DOHH2 (cell line): ENCODE measurements around the gene GASK1A.

Experiments used
- H3F3A ChIP-seq: fragments of 200-600 bp; sonication (generic), shearing (Covaris generic); 2 replicates; pipeline ENCODE4 v1.6.0; 2016; ENCODE audit warnings: antibody characterized with exemption, mild to moderate bottlenecking; ENCODE audit not compliant: control insufficient read depth, insufficient read depth
- H3K27ac ChIP-seq: fragments of 200-600 bp; sonication (generic); 2 replicates; pipeline ENCODE4 v1.5.1; 2014; ENCODE audit warnings: low read depth, mild to moderate bottlenecking, low read length, moderate library complexity
- H3K27me3 ChIP-seq: fragments of 200-600 bp; sonication (generic); 2 replicates; pipeline ENCODE4 v1.6.1; 2014; ENCODE audit warnings: mild to moderate bottlenecking, low read length, mixed read lengths; ENCODE audit not compliant: control insufficient read depth
- H3K36me3 ChIP-seq: fragments of 200-600 bp; sonication (generic); 2 replicates; pipeline ENCODE4 v1.6.1; 2014; ENCODE audit warnings: mild to moderate bottlenecking, low read length, moderate library complexity, mixed read lengths; ENCODE audit not compliant: control insufficient read depth
- H3K4me1 ChIP-seq: fragments of 200-600 bp; sonication (generic); 2 replicates; pipeline ENCODE4 v1.6.1; 2014; ENCODE audit warnings: mild to moderate bottlenecking, low read length, mixed read lengths; ENCODE audit not compliant: control insufficient read depth
- H3K4me2 ChIP-seq: fragments of 200-600 bp; sonication (generic); 2 replicates; pipeline ENCODE4 v1.6.0; 2014; ENCODE audit warnings: mild to moderate bottlenecking, low read length, moderate library complexity
- H3K4me3 ChIP-seq: fragments of 200-600 bp; sonication (generic); 2 replicates; pipeline ENCODE4 v1.5.1; 2014; ENCODE audit warnings: mild to moderate bottlenecking, low read length, mixed read lengths
- H3K79me2 ChIP-seq: fragments of 200-600 bp; sonication (generic); 2 replicates; pipeline ENCODE4 v1.6.1; 2014; ENCODE audit warnings: mild to moderate bottlenecking, low read length, mixed read lengths; ENCODE audit not compliant: control insufficient read depth
- H3K9me2 ChIP-seq: fragments of 200-600 bp; sonication (generic); replicated peaks from 2 replicates; pipeline ENCODE4 v1.6.1; 2014; ENCODE audit warnings: mild to moderate bottlenecking, low read length, mixed read lengths; ENCODE audit not compliant: control insufficient read depth
- H3K9me3 ChIP-seq: fragments of 200-600 bp; sonication (generic); 2 replicates; pipeline ENCODE4 v1.6.1; 2014; ENCODE audit warnings: antibody characterized with exemption, low read length, mixed read lengths; ENCODE audit not compliant: control insufficient read depth, insufficient read depth
- H4K20me1 ChIP-seq: fragments of 200-600 bp; sonication (generic); 2 replicates; pipeline ENCODE4 v1.6.0; 2014; ENCODE audit warnings: low read depth, mild to moderate bottlenecking, antibody characterized with exemption, low read length, moderate library complexity; ENCODE audit not compliant: control insufficient read depth, insufficient read depth
- CTCF ChIP-seq: fragments of 200-600 bp; sonication (generic); IDR thresholded peaks from one replicate; pipeline ENCODE4 v1.5.1; 2014; ENCODE audit warnings: antibody characterized with exemption, mild to moderate bottlenecking, low read depth, low read length; ENCODE audit not compliant: poor library complexity, severe bottlenecking
- EZH2phosphoT487 ChIP-seq: fragments of 200-600 bp; sonication (generic); IDR thresholded peaks from 2 replicates; pipeline ENCODE4 v1.6.1; 2017; ENCODE audit warnings: borderline replicate concordance, mild to moderate bottlenecking, antibody characterized with exemption, low read length, moderate library complexity, mixed read lengths

GASK1A gene

DNA sequence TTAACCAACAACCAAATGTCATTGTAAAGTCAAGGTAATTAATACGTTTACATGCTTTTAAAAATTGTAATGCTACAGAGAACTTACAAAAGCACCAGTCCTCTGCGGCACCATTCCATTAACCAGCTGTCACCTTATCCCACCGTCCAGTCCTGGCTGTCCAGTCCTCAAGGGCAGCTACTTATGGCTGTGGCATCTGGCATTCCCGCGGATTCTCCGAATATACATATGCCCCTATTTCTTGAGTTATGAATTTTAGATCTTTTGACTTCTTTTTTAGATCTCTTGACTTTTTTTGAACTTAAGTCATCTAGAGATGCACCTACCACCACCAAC, 127.2 kb downstream of the GASK1A start:
- no peaks in the 10 kb centered on the region for H3K79me2 ChIP-seq
- H3K9me3 ChIP-seq = no peaks in the 10 kb centered on the region
- TF ChIP-seq EZH2phosphoT487 (no peak), CTCF (no peak)
- H3K27me3 ChIP-seq = 0 out of 2 replicates have a peak, but pooled peaks cover 5% of the 10 kb centered on the region
- H3K4me2 ChIP-seq = no peak overlapping the region
- no peaks in the 10 kb centered on the region for H3K36me3 ChIP-seq
- H3K27ac ChIP-seq = no peak overlapping the region
- no peaks in the 10 kb centered on the region for H3K9me2 ChIP-seq
- no peaks in the 10 kb centered on the region for H3K4me1 ChIP-seq
- no peaks in the 10 kb centered on the region for H4K20me1 ChIP-seq
- H3F3A ChIP-seq = no peaks in the 10 kb centered on the region
- H3K4me3 ChIP-seq = no peak overlapping the region
